Liver (tissue), 9 donors: ENCODE measurements around the gene UBE3D. TPM values are rescaled to one million over a fixed set of nuclear protein-coding genes. Genes with fewer than 3 reads are reported as not detected.

Source experiments
- DNase-seq: peaks from one replicate; pipeline ENCODE4 v3.0.0-alpha.2; 2017; ENCODE audit warnings: low spot score
- H3K27ac ChIP-seq, 2 donors: one replicate each; pipeline ENCODE4 v1.7.0; 2013; ENCODE audit warnings: inconsistent platforms in 2 of 2, low read length in 2 of 2, control low read depth in 1 of 2, low read depth in 1 of 2, mild to moderate bottlenecking in 1 of 2
- H3K27me3 ChIP-seq, 4 donors: one replicate each; pipeline versions ENCODE4 v1.6.1 to v1.7.0; 2013; ENCODE audit warnings: low read length in 3 of 4, inconsistent platforms in 1 of 4, mild to moderate bottlenecking in 1 of 4, moderate library complexity in 1 of 4; ENCODE audit not compliant: control insufficient read depth in 4 of 4, insufficient read depth in 4 of 4
- H3K36me3 ChIP-seq, 4 donors: one replicate each; pipeline versions ENCODE4 v1.6.1 to v1.7.0; 2013; ENCODE audit warnings: low read length in 3 of 4, mild to moderate bottlenecking in 3 of 4, low read depth in 1 of 4, moderate library complexity in 1 of 4; ENCODE audit not compliant: control insufficient read depth in 4 of 4, insufficient read depth in 3 of 4
- H3K4me1 ChIP-seq, 4 donors: one replicate each; pipeline versions ENCODE4 v1.6.1 to v1.7.0; 2013; ENCODE audit warnings: low read length in 3 of 4, mild to moderate bottlenecking in 3 of 4, moderate library complexity in 1 of 4; ENCODE audit not compliant: control insufficient read depth in 4 of 4, insufficient read depth in 4 of 4
- H3K4me3 ChIP-seq, 3 donors: one replicate each; pipeline versions ENCODE4 v1.6.1 to v1.7.0; 2013; ENCODE audit warnings: low read length in 3 of 3, control low read depth in 1 of 3, low read depth in 1 of 3, mild to moderate bottlenecking in 1 of 3
- H3K9ac ChIP-seq, 2 donors: one replicate each; pipeline ENCODE4 v1.7.0; 2013; ENCODE audit warnings: low read length in 2 of 2, mild to moderate bottlenecking in 2 of 2, moderate library complexity in 2 of 2, control low read depth in 1 of 2, low read depth in 1 of 2
- H3K9me3 ChIP-seq, 4 donors: one replicate each; pipeline versions ENCODE4 v1.6.1 to v1.7.0; 2013; ENCODE audit warnings: low read length in 3 of 4; ENCODE audit not compliant: control insufficient read depth in 4 of 4
- EGR1 ChIP-seq, 2 donors: IDR thresholded peaks; 2 replicates each; pipeline ENCODE4 v1.6.1; 2016 to 2018; ENCODE audit warnings: antibody characterized with exemption in 2 of 2, low read depth in 2 of 2
- FOXA2 ChIP-seq: IDR thresholded peaks from 2 replicates; pipeline ENCODE4 v1.6.1; 2016; ENCODE audit warnings: antibody characterized with exemption
- GABPA ChIP-seq, 2 donors: IDR thresholded peaks in 1 of 2; conservative IDR thresholded peaks in 1 of 2; 2 replicates each; pipeline ENCODE4 v1.6.1; 2016; ENCODE audit warnings: antibody characterized with exemption in 2 of 2, mild to moderate bottlenecking in 1 of 2, moderate library complexity in 1 of 2
- HNF4A ChIP-seq, 2 donors: conservative IDR thresholded peaks; 2 replicates each; pipeline ENCODE4 v1.6.1; 2016; ENCODE audit warnings: antibody characterized with exemption in 2 of 2, mild to moderate bottlenecking in 2 of 2
- HNF4G ChIP-seq: IDR thresholded peaks from 2 replicates; pipeline ENCODE4 v1.6.1; 2016; ENCODE audit warnings: antibody characterized with exemption
- RAD21 ChIP-seq, 2 donors: IDR thresholded peaks; 2 replicates each; pipeline ENCODE4 v1.6.1; 2016; ENCODE audit warnings: antibody characterized with exemption in 2 of 2, mild to moderate bottlenecking in 2 of 2
- RXRA ChIP-seq, 2 donors: IDR thresholded peaks; 2 replicates each; pipeline ENCODE4 v1.6.1; 2017 to 2018; ENCODE audit warnings: antibody characterized with exemption in 2 of 2, mild to moderate bottlenecking in 1 of 2
- SP1 ChIP-seq: IDR thresholded peaks from 2 replicates; pipeline ENCODE4 v1.6.1; 2018; ENCODE audit warnings: antibody characterized with exemption, mild to moderate bottlenecking
- TAF1 ChIP-seq: conservative IDR thresholded peaks from 2 replicates; pipeline ENCODE4 v1.6.1; 2016; ENCODE audit warnings: antibody characterized with exemption, mild to moderate bottlenecking
- YY1 ChIP-seq: IDR thresholded peaks from 2 replicates; pipeline ENCODE4 v1.6.1; 2016; ENCODE audit warnings: antibody characterized with exemption, mild to moderate bottlenecking
- WGBS: extraction: QIAGEN DNeasy Blood & Tissue Kit; methylation state at CpG from one replicate; pipeline ENCODE4 v1.1.7; 2013; 5-methylcytosine and 5-hydroxymethylcytosine counted together
- polyA plus RNA-seq, 2 donors: library from polyadenylated mRNA; stranded (reverse) in 1 of 2; unstranded in 1 of 2; fragments of 200-250 nt in 1 of 2; fragments of >200 nt in 1 of 2; fragmentation: Nextera tagmentation in 1 of 2; extraction: Ambion mirVana in 1 of 2; gene quantifications; one replicate each; pipeline versions ENCODE4 v1.2.1 to v1.2.3, GENCODE V29; 2013 to 2015
- total RNA-seq, 2 donors: library from RNA; depleted of rRNA; stranded (reverse); fragments of >200 nt; gene quantifications; one replicate each; pipeline ENCODE4 v1.2.3, GENCODE V29; 2014
- TF ChIP-seq, protein P1 (sequence below): IDR thresholded peaks from 2 replicates; pipeline ENCODE4 v1.6.1; 2016; ENCODE audit warnings: antibody characterized with exemption
- TF ChIP-seq, protein P2 (sequence below): fragments of 150-350 bp; IDR thresholded peaks from 2 replicates; pipeline ENCODE4 v1.5.1; 2017; ENCODE audit warnings: improper control_type of control experiment, low read depth, low read length; ENCODE audit not compliant: missing input control
- TF ChIP-seq, protein P3 (sequence below): IDR thresholded peaks from 2 replicates; pipeline ENCODE4 v1.6.1; 2016; ENCODE audit warnings: antibody characterized with exemption, mild to moderate bottlenecking
- TF ChIP-seq, protein P4 (sequence below): IDR thresholded peaks from 2 replicates; pipeline ENCODE4 v1.6.1; 2016; ENCODE audit warnings: antibody characterized with exemption
- TF ChIP-seq, protein P5 (sequence below): IDR thresholded peaks from 2 replicates; pipeline ENCODE4 v1.6.1; 2016; ENCODE audit warnings: antibody characterized with exemption
- donor health status: healthy.
- donor health status: healthy.
- donor health status: healthy.
- donor health status: healthy.
- donor health status: healthy.

UBE3D gene
- total and polyA plus RNA-seq, 4 donors, result 0.78 to 6.4 (median 1.9) TPM

DNA sequence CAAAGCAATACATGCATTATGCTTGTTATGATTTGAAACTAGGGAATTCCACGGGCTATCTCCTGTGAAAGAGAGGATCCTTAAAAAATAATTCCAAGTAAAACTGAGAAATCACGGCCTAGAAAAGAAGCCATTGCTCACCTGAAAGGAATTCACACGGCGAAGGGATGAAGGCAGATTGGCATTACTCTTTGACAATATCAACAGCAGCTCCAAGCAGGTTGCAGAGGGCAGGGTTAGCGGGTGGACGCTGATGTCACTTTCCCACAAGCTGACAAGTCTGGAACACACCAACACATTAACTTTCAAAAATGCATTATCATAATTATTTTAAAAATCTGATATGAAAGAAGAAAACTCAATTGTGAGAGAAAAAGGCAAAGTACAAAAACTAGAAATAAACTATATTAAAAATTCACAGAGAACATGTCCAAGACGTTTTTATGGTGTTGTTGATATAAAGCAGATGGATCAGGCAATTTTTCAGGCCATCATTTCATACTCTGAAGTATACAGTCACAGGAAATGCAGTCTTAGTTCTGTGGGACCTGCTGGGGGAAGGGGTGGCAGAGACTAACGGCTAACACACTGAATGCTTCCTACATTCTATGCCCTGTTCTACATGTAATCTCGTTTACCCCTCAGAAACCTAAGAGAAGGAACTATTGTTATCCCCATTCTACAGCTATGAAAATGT lies 108.3 kb downstream of the UBE3D start:
- H3K4me3 ChIP-seq, result no peak overlapping the region
- TF ChIP-seq, protein P1, sequence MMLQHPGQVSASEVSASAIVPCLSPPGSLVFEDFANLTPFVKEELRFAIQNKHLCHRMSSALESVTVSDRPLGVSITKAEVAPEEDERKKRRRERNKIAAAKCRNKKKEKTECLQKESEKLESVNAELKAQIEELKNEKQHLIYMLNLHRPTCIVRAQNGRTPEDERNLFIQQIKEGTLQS, result no peak
- no peak for TF ChIP-seq RAD21 (IDR thresholded peaks at IDR 0.05)
- no peaks in the 10 kb centered on the region for H3K9me3 ChIP-seq
- H3K4me1 ChIP-seq, result no peaks in the 10 kb centered on the region
- no peak for DNase-seq
- WGBS, result 88% methylated on average over 9 of the region's 9 CpGs
- no peak overlapping the region for H3K27ac ChIP-seq
- no peaks in the 10 kb centered on the region for H3K27me3 ChIP-seq
- H3K9ac ChIP-seq, result no peak overlapping the region
- no peaks in the 10 kb centered on the region for H3K36me3 ChIP-seq

DNA sequence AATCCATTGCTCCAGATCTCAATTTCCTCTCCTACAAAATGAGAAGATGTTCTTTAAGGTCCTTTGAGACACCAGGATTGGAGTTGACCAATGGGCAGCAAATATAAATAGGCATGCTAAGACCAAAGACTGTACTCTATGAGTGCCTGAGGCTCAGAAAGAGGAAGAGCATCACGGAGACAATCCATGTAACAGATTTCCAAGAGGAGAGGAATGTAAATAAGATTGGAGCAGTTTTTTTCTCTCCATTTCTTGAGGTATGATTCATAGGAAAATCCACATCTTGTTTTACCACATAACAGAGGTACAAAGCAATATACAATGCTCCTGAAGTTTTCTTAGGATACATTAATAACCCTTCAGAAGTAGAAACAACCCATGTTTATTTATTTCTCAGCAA lies 109.8 kb downstream of the UBE3D start:
- H3K27ac ChIP-seq, result no peak overlapping the region
- no peak for DNase-seq
- no peak overlapping the region for H3K4me3 ChIP-seq
- 98% methylated on average over 1 of the region's 1 CpG for WGBS
- TF ChIP-seq RXRA (IDR thresholded peaks at IDR 0.05) (no peak), YY1 (no peak), GABPA (IDR thresholded peaks at IDR 0.05 in 1 of 2, conservative IDR thresholded peaks at IDR 0.05 in 1 of 2) (no peak), HNF4G (no peak), EGR1 (IDR thresholded peaks at IDR 0.05; ENCODE audit: low read depth in 2 of 2) (no peak), SP1 (no peak), TAF1 (no peak), HNF4A (conservative IDR thresholded peaks at IDR 0.05) (no peak), FOXA2 (no peak)
- TF ChIP-seq, protein P2, sequence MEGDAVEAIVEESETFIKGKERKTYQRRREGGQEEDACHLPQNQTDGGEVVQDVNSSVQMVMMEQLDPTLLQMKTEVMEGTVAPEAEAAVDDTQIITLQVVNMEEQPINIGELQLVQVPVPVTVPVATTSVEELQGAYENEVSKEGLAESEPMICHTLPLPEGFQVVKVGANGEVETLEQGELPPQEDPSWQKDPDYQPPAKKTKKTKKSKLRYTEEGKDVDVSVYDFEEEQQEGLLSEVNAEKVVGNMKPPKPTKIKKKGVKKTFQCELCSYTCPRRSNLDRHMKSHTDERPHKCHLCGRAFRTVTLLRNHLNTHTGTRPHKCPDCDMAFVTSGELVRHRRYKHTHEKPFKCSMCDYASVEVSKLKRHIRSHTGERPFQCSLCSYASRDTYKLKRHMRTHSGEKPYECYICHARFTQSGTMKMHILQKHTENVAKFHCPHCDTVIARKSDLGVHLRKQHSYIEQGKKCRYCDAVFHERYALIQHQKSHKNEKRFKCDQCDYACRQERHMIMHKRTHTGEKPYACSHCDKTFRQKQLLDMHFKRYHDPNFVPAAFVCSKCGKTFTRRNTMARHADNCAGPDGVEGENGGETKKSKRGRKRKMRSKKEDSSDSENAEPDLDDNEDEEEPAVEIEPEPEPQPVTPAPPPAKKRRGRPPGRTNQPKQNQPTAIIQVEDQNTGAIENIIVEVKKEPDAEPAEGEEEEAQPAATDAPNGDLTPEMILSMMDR, result no peak
- TF ChIP-seq, protein P3, sequence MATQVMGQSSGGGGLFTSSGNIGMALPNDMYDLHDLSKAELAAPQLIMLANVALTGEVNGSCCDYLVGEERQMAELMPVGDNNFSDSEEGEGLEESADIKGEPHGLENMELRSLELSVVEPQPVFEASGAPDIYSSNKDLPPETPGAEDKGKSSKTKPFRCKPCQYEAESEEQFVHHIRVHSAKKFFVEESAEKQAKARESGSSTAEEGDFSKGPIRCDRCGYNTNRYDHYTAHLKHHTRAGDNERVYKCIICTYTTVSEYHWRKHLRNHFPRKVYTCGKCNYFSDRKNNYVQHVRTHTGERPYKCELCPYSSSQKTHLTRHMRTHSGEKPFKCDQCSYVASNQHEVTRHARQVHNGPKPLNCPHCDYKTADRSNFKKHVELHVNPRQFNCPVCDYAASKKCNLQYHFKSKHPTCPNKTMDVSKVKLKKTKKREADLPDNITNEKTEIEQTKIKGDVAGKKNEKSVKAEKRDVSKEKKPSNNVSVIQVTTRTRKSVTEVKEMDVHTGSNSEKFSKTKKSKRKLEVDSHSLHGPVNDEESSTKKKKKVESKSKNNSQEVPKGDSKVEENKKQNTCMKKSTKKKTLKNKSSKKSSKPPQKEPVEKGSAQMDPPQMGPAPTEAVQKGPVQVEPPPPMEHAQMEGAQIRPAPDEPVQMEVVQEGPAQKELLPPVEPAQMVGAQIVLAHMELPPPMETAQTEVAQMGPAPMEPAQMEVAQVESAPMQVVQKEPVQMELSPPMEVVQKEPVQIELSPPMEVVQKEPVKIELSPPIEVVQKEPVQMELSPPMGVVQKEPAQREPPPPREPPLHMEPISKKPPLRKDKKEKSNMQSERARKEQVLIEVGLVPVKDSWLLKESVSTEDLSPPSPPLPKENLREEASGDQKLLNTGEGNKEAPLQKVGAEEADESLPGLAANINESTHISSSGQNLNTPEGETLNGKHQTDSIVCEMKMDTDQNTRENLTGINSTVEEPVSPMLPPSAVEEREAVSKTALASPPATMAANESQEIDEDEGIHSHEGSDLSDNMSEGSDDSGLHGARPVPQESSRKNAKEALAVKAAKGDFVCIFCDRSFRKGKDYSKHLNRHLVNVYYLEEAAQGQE, result no peak
- TF ChIP-seq, protein P1, result no peak
- TF ChIP-seq, protein P4, sequence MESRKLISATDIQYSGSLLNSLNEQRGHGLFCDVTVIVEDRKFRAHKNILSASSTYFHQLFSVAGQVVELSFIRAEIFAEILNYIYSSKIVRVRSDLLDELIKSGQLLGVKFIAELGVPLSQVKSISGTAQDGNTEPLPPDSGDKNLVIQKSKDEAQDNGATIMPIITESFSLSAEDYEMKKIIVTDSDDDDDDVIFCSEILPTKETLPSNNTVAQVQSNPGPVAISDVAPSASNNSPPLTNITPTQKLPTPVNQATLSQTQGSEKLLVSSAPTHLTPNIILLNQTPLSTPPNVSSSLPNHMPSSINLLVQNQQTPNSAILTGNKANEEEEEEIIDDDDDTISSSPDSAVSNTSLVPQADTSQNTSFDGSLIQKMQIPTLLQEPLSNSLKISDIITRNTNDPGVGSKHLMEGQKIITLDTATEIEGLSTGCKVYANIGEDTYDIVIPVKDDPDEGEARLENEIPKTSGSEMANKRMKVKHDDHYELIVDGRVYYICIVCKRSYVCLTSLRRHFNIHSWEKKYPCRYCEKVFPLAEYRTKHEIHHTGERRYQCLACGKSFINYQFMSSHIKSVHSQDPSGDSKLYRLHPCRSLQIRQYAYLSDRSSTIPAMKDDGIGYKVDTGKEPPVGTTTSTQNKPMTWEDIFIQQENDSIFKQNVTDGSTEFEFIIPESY, result no peak
- TF ChIP-seq, protein P5, sequence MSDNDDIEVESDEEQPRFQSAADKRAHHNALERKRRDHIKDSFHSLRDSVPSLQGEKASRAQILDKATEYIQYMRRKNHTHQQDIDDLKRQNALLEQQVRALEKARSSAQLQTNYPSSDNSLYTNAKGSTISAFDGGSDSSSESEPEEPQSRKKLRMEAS, result no peak
- no peaks in the 10 kb centered on the region for H3K27me3 ChIP-seq
- no peak overlapping the region for H3K9ac ChIP-seq
- no peaks in the 10 kb centered on the region for H3K4me1 ChIP-seq
- H3K9me3 ChIP-seq, result no peaks in the 10 kb centered on the region
- no peaks in the 10 kb centered on the region for H3K36me3 ChIP-seq
